ENCODE data around the gene CACNG6.

Gene CACNG6

DNA sequence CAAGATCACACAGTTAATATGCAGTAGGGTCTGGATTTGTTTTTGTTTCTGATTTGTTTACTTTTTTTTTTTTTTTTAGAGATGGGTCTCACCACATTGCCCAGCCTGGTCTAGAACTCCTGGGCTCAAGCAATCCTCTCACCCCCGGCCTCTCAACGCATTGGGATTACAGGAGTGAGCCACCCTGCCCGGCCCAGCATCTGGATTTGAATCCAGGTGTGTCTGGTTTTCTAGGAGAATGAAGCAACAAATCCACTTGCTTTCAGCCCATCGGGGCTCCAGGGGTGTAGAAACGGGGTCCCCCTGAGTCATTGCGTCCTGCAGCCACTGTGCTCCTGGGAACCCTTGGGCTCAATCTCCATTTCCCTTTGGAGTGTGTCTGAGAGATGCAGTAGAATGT, 22.1 kb upstream of the CACNG6 start:
- no peak for DNase-seq (ENCODE audit: low read depth)

DNA sequence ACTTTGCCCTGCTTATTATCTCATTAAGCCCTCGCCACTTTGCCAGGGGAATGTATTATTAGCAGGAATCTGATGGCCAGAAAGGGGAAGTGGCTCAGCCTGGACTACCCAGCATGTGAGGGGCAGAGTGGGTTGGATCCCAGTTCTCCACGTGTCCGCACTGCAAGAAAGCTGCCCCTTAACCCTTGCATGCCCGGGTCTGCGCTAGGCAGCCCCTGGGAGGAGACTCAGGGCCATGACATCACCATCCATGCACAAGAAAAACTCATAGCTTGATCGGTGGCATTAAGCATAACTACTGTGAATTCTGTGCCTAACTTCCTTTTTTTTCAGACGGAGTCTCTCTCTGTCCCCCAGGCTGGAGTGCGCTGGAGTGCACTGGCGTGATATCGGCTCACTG, 19.8 kb upstream of the CACNG6 start:
- DNase-seq (ENCODE audit: low read depth): no peak

DNA sequence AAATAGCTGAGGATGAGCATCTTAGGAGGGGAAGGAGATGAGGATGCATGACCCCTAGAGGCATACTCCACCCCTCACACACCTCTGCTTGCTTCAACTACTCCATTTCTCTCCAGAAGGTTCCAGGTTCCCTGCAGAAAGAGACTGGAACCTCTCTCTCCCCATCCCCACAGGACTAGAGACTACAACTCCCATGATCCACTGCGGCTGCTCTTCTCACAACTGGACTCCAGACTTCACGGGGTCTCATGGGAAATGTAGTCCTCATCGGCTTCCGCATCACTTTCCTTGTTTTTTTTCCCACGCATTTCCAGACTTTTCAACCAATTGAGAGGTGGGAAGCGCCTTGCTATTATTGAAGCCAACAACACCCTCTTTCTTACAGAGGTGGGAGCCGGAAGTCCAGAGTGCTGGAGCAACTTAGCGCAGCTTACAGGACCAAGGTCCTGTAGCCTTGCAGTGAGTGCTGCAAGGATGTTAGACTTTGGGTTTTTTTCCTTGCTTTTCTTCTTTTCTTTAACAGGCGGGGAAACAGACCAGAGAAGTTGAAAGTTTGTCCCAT, 13.9 kb upstream of the CACNG6 start:
- peak; percentile 29 for DNase-seq (ENCODE audit: low read depth)

DNA sequence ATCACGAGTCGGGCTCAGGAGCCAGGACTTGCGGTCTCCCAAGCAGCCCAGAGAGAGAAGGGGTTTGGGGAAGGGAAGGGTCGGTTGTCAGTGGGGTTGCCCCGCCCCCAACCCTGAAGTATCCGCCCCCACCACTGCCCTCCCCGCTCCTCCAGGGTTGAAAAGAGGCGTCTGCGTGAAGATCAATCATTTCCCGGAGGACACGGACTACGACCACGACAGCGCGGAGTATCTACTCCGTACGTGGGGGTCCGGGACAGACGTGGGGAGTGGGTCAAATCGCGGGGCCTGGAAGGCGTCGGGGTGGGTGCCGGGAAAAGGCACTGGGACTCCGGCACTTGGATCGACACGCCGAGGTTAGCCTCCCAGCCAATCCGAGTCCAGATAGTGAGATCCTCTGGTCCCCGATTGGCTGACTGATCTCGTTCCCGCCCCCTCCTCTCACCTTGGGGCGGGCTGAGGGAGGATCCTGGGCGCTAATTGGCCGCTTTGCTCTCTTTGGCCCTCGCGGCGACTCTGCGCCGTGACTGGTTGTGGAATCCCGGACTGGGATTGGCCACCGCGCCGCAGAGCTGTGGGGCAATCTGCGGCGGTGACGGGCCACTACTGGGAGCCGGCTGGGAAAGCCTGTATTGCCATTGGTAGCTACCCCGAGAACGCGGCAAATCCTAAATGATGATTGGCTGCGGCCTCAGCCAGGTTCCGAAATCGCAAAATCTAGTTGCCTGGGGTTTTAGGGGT, 13.3 kb upstream of the CACNG6 start:
- DNase-seq (ENCODE audit: low read depth): peak; percentile 47

DNA sequence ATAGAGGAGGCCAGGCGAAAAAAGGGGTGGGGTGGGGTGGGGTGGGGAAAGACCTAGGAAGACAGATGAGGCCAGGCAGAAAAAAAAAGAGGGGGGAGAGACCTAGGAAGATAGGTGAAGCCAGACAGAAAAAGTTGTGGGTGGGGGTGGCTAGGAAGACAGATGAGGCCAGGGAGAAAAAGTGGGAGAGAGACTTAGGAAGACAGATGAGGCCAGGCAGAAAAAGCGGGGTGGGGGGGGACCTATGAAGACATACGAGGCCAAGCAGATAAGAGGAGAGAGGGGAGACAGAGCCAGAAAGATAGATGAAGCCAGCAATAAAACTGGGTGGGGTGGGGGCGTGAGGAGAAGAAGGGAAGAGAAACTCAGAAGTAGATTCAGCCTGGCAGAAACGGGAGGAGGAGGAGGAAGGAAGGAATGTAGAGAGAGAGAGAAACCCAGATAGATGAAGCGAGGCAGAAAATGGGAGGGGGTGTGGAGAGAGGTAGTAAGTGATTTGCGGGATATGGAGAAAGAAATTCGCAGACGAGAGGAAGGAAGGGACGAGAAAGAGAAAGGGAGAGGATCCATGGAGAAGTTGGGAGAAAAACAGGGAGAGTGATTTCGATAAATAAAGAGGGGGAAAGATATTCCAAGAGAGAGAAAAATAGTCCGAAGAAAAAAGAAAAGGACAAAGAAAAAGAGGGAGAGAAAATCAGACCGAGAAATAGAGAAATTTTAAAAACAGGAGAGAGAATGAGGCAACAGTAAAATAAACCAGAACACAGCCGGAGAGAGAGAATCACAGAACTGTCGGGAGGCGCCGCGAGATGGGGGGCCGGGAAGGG, 12.2 kb upstream of the CACNG6 start:
- no peak for DNase-seq (ENCODE audit: low read depth)

DNA sequence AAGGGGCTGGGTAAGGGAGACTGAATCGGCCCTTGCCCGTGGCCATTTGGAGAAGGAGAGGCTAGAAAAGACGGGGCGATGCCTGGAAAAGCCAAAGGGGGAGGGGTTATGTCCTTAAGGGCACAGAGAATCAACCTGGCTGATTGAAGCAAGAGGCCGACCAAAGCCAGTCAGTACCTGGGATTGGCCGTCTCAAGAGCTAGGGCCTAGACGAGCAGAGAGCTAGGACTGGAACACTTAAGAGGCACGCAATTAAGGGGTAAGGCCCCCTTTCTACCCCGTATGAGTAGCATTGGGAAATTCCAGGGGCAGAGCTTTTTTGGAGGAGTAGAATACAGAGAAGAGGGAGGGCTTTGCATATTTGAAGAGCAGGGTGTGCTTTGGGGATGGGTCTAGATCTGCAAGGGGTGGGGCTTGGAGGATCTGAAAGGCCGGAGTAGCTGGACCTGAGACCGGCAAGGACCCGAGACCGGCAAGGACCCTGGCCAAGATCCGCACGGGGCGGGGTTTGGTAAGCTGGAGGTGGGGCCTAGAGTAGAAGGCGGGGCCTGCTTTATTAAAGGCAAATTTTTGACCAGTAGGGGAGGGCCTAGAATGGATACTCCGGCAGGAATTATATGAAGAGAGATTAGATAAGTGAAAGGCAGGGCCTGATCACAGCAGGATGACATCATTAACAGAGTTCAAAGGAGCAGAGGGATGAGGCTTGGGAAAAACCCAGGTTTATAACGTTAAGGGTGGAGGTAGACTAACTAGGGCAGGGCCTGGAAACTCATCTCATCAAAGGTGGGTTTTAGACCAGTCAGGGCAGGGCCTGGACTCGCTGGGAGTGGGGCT, 10.7 kb upstream of the CACNG6 start:
- DNase-seq (ENCODE audit: low read depth): no peak

DNA sequence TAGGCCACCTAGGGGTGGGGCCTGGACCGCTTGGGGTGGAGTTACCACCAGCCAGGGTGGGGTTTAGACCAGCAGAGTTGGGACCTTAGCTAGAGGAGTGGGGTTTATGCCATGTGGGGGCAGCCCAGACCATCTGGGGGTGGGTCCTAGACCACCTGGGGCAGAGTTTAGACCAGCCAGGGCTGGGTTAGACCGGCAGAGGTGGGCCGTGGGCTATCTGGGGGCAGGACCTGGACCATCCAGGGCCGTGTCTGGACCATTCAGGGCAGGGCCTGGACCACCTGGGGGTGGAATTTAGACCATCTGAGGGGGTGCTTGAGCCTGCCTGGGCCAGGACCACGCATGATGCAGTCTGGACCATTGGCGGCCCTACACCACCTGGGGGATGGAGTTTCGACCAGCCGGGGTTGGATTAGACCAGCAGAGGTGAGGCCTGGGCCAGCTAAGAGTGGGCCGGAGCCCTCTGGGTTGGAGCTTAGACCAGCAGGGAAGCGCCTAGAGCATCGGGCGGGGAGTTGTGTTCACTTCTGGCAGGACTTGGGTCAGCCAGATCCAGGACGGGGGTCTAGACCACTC, 10.0 kb upstream of the CACNG6 start:
- DNase-seq (ENCODE audit: low read depth): no peak

DNA sequence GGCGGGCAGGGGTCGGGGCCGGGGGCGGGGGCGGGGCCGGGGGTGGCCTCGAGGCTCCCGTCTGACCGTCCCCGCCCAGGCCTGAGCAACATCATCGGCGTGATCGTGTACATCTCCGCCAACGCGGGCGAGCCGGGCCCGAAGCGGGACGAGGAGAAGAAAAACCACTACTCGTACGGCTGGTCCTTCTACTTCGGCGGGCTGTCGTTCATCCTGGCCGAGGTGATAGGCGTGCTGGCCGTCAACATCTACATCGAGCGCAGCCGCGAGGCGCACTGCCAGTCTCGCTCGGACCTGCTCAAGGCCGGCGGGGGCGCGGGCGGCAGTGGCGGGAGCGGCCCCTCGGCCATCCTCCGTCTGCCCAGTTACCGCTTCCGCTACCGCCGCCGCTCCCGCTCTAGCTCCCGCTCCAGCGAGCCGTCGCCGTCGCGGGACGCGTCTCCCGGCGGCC, 9.4 kb upstream of the CACNG6 start:
- no peak for DNase-seq (ENCODE audit: low read depth)

DNA sequence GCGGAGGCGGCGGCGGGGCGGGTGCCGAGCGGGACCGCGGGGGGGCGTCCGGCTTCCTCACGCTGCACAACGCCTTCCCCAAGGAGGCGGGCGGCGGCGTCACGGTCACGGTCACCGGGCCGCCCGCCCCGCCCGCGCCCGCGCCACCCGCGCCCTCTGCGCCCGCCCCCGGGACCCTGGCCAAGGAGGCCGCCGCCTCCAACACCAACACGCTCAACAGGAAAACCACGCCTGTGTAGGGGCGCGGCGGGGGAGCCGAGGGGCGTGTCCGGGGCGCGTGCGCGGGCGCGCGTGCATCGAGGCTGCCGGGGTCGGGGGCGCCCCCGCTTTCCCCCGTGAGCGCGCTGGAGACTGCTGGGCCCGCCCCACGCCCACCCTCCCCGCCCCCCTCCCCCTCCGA, 8.8 kb upstream of the CACNG6 start:
- DNase-seq (ENCODE audit: low read depth): no peak

DNA sequence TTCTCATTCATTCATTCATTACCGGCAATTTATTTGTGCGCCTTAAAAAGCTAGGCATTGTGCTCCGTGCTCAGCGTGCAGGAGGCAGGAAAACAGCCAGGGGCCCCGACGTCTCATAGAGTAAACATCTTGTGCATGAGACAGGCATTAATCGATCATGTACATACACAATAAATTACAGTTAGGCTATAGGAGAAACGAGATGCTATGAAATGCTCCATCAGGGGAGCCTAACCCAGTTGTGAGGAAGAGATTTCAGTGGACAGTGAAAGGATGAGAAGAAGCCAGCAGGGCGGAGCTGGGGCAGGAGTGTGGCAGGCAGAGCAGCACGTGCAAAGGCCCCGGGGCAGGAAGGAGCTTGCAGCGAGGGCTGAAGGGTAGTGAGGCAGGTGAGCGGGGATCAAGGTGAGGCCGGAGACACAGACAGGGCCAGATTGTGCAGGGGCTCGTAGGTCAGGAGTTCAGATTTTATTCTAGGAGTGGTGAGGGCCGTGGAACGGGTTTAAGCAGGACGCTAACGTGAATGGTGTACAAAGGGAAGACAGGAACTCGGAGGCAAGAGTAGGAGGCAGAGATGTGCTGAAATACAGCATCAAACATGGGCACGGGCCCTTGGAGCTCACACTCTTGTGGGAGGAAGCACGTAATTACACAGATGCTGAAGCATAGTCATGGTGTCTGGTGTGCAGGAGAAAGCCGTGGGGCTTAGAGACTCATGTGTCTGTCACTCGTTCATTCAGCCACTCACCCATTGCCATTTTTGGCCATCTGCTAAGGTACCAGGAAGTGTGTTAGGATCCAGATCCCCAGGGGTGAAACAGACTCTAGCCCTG, 7.8 kb upstream of the CACNG6 start:
- no peak for DNase-seq (ENCODE audit: low read depth)

DNA sequence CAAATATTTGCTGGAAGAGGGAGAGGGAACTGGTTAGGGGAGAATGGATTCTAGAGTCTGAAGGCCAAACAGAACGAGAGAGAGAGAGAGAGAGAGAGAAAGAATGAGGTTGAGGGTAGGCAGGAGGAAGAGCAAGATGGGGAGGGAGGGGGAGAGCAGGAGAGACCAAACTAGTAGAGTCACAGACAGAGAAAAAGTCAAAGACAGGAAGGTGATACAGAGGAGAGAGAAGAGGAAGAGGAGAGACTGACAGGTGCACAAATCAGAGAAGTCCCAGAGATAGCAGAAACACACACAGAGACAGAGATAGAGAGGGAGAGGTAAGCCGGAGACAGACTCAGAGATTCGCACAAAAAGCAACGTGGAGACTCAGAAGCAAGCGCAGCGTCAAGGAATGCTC, 5.6 kb upstream of the CACNG6 start:
- DNase-seq (ENCODE audit: low read depth): no peak

DNA sequence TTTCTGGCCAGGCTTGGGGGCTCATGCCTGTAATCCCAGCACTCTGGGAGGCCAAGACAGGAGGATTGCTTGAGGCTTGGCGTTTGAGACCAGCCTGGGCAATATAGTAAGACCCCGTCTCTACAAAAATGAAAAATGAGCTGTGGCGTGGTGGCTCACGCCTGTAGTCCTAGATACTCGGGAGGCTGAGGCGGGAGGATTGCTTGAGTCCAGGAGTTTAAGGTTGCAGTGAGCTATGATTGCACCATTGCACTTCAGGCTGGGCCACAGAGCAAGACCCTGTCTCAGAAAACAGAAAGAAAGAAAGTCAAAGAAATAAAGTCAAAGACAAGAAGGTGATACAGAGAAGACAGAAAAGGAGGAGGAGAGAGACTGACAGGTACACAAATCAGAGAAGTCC, 2.5 kb upstream of the CACNG6 start:
- no peak for DNase-seq (ENCODE audit: low read depth)

DNA sequence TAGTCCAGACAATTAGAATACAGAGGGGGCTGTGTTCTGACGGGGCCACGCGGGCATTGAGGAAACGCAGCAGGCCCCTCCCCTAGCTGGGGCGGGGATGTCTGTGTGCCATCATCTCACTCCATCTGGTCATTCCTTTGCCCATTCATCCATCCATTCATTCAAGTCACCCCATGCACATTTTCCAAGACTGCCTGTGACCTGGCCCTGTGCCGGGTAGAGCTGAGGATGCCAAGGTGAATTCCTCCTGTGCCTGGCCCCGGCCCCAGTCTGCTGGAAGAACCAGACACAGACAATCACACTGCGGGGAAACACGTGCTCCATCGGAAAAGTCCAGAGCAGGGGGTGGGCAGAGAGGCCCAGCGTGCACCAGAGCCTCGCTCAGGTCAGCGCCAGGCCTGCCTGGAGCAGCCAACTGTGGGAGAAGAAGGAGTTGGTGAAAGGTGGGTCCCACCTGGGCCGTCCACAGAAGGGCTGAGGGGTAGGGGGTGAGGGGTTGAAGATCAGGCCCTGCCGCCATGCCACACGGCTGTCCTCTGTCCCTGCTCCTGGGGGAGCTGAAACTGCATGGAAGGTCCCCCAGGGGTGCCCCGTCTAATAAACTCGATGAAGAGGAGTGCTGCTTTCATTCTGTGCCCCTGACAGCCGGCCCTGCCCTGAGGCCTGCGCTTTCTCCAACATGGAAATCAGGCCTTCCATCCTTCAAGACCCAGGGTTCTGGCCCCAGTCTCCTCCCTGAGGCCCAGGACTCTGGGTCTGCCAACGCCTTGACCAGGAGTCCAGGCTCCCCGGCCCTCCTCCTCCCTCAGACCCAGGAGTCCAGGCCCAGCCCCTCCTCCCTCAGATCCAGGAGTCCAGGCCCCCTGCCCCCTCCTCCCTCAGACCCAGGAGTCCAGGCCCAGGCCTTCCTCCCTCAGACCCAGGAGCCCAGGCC, 1.6 kb upstream of the CACNG6 start:
- DNase-seq (ENCODE audit: low read depth): no peak

DNA sequence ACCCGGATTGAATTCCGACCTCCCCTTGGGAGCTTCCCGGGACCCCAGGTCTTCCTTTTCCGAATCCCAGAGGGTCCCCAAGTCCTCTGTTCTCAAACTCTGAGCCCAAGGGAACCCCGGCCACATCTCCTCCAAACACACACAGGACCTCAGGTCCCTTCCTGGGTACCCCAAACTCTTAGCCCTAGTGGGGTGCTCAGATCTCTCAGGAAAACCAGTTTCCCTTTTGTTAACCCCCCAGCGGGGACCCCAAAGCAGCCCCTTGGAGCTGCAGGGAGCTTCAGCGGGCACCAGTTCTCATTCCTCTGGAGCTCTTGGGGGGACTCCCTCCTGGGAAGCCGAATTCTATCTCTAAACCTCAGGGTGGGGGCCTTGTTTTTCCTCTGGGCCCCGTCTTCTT, 774 bp downstream of the CACNG6 start:
- DNase-seq (ENCODE audit: low read depth): no peak

DNA sequence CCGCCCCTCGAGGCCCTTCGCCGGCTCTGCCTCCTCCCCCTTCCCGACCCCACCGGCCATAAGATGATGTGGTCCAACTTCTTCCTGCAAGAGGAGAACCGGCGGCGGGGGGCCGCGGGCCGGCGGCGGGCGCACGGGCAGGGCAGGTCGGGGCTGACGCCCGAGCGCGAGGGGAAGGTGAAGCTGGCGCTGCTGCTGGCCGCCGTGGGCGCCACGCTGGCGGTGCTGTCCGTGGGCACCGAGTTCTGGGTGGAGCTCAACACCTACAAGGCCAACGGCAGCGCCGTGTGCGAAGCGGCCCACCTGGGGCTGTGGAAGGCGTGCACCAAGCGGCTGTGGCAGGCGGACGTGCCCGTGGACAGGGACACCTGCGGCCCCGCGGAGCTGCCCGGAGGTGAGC, 1.4 kb downstream of the CACNG6 start:
- no peak for DNase-seq (ENCODE audit: low read depth)

DNA sequence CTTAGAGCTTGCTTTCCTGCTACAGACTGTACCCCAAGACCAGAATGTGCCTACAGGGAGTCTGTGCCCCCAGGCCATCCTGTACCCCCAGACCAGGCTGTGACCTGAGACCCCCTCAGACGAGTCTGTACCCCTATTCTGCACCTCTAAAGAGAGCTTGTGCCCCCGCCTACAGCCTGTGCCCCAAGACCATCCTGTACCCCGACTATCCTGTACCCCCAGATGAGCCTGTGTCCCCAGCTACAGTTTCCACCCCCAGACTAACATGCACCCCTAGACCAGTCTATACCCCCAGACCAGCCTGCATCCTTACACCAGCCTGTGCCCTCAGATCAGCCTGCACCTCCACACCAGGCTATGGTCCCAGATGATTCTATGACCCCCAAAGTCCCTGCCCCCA, 2.0 kb downstream of the CACNG6 start:
- DNase-seq (ENCODE audit: low read depth): no peak

DNA sequence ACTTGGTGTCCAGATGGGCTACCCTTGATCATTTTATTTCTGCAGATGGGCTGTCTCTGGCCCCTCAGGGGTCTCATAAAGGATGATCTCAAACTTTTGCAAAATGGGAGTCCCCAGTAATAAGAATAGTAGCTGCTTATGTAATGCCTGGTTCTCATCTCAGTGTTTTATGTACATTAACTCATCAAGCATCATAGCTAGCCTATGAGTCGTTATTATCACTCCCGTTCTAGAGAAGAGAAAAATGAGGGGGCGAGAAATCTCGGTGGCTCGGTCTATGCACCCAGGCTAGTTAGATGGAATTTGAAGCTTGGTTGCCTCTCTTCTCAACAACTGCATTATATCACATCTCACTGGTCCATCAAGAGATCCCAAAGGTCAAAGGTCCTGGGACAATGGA, 3.4 kb downstream of the CACNG6 start:
- DNase-seq (ENCODE audit: low read depth): no peak

DNA sequence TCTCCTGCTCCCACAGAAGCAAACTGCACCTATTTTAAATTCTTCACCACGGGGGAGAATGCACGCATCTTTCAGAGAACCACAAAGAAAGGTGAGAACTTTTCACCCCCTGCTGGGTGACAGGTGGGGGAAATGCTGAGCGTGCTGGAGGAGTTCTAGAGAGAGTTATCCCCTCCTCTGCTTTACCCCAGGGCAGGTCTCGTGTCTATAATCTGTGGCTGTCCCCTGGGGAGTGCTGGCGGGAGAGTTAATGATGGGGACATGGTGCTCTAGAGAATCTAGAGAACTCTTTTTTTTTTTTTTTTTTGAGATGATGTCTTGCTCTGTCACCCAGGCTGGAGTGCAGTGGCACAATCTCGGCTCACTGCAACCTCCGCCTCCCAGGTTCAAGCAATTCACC, 6.8 kb downstream of the CACNG6 start:
- DNase-seq (ENCODE audit: low read depth): no peak

DNA sequence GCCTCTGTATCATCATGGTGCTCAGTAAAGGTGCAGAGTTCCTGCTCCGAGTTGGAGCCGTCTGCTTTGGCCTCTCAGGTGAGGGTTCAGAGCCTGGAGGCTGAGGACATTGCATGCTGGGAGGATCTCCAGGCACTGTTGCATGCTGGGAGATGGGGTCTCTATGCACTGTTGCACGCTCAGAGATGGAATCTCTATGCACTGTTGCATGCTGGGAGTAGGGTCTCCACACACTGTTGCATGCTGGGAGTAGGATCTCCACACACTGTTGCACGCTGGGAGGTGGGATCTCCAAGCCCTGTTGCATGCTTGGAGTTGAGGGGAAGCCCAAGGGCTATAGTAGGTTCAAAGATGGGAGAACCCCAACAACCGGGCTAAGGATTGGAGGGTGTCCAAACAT, 8.3 kb downstream of the CACNG6 start:
- no peak for DNase-seq (ENCODE audit: low read depth)

DNA sequence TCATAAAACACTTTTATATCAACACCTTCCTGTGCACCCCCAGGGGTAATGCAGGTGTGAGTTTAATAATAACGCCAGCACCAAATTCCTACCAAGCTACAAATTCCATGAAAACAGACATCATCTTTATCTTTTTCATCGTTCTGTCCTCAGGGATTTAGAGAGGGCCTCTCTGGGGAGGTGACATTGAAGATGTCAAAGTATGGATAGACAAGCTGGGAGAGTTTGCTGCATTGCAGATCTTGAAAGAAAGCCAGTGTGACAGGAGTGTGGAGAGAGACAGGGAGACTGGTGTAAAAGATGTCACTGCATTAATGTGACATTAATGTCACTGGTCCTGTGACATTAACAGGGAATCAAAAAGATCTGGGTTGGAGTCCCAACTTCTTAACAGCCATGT, 10.1 kb downstream of the CACNG6 start:
- DNase-seq (ENCODE audit: low read depth): no peak

Measured in activated T-cell treated with anti-CD3 and anti-CD28 coated beads for 48 hours (primary cell).